GM12878 (cell line): ENCODE data around the gene ANO10. TPM values are rescaled to one million over a fixed set of nuclear protein-coding genes. Genes with fewer than 3 reads are reported as not detected.

ENCODE experiments used
- ATAC-seq: fragments of 200-7000 bp; cut with Tn5 transposase; 3 replicates; pipeline ENCODE4 v1.9.1; 2020; ENCODE audit warnings: mild to moderate bottlenecking, moderate library complexity
- BruUV-seq: library from RNA; stranded (reverse); fragments of 400-500 nt; replicated peaks from 2 replicates; lab custom pipeline; 2021; lab: Mats Ljungman, UMichigan
- CTCF ChIA-PET: fragments of 300-600 bp; sonication (Branson Sonifier 250); formaldehyde crosslinking; extraction: SDS; loops from one replicate; lab custom pipeline; 2021; ENCODE audit warnings: inconsistent platforms; lab: Yijun Ruan, JAX
- POLR2A ChIA-PET: fragments of 350-600 bp; formaldehyde crosslinking; extraction: SDS; loops from one replicate; lab custom pipeline; 2021; ENCODE audit warnings: inconsistent platforms; lab: Charles Lee
- RAD21 ChIA-PET: fragments of 300-600 bp; sonication (Branson Sonifier 250); formaldehyde crosslinking; loops from one replicate; lab custom pipeline; 2023; ENCODE audit warnings: antibody characterized with exemption; ENCODE audit not compliant: unreplicated experiment; lab: Charles Lee
- SMC1A ChIA-PET: fragments of 300-600 bp; sonication (Branson Sonifier 250); formaldehyde crosslinking; loops from one replicate; lab custom pipeline; 2023; ENCODE audit not compliant: unreplicated experiment, uncharacterized antibody; lab: Charles Lee
- DNase-seq: peaks from one replicate; pipeline ENCODE4 v3.0.0-alpha.2; 2011; ENCODE audit warnings: low read depth, low spot score
- FAIRE-seq: peaks from 3 replicates; lab custom pipeline; 2011; peaks lifted over from hg19 to GRCh38; lab: Jason Lieb, UNC
- H2AFZ ChIP-seq: 2 replicates; pipeline ENCODE4 v1.6.0; 2011; ENCODE audit warnings: low read depth, low read length, control low read depth; ENCODE audit not compliant: control insufficient read depth
- H3K27ac ChIP-seq: 2 replicates; pipeline ENCODE4 v1.5.1; 2011; ENCODE audit warnings: control low read depth; ENCODE audit not compliant: control insufficient read depth, insufficient read depth
- H3K27me3 ChIP-seq, 2 experiments: replicated peaks in 1 of 2; 2 replicates each; pipeline versions ENCODE4 v1.6.0 to v1.6.1; 2011; ENCODE audit warnings: low read length in 1 of 2; ENCODE audit not compliant: control insufficient read depth in 2 of 2, insufficient read depth in 2 of 2
- H3K36me3 ChIP-seq, 2 experiments: 2 replicates each; pipeline ENCODE4 v1.5.1; 2011; ENCODE audit warnings: low read length in 1 of 2; ENCODE audit not compliant: control insufficient read depth in 2 of 2, insufficient read depth in 2 of 2
- H3K4me1 ChIP-seq: 2 replicates; pipeline ENCODE4 v1.6.1; 2011; ENCODE audit warnings: mild to moderate bottlenecking, low read length, moderate library complexity, mixed read lengths; ENCODE audit not compliant: control insufficient read depth, insufficient read depth
- H3K4me2 ChIP-seq: 2 replicates; pipeline ENCODE4 v1.6.0; 2011; ENCODE audit warnings: control low read depth; ENCODE audit not compliant: control insufficient read depth, insufficient read depth
- H3K4me3 ChIP-seq: fragments of 200-600 bp; sonication (generic); 2 replicates; pipeline ENCODE4 v1.5.1; 2016
- H3K79me2 ChIP-seq: 2 replicates; pipeline ENCODE4 v1.6.0; 2011; ENCODE audit warnings: low read length; ENCODE audit not compliant: control insufficient read depth, insufficient read depth
- H3K9ac ChIP-seq: 2 replicates; pipeline ENCODE4 v1.8.0; 2011; ENCODE audit warnings: low read length, control low read depth, mixed read lengths; ENCODE audit not compliant: control insufficient read depth, insufficient read depth
- H3K9me3 ChIP-seq: replicated peaks from 3 replicates; pipeline ENCODE4 v1.5.1; 2011; ENCODE audit warnings: mild to moderate bottlenecking, low read length; ENCODE audit not compliant: control insufficient read depth, insufficient read depth
- H4K20me1 ChIP-seq: 2 replicates; pipeline ENCODE4 v1.6.0; 2011; ENCODE audit not compliant: control insufficient read depth, insufficient read depth
- BCLAF1 ChIP-seq: fragments of 450-650 bp; IDR thresholded peaks from 2 replicates; pipeline ENCODE4 v1.6.1; 2017; ENCODE audit warnings: antibody characterized with exemption, mild to moderate bottlenecking, moderate library complexity
- CHD1 ChIP-seq: IDR thresholded peaks from 2 replicates; pipeline ENCODE4 v1.6.1; 2012; ENCODE audit warnings: low read depth, low read length, improper control_type of control experiment
- CREB1 ChIP-seq: IDR thresholded peaks from 2 replicates; pipeline ENCODE4 v1.6.1; 2012; ENCODE audit warnings: low read depth, mild to moderate bottlenecking, inconsistent platforms
- CTCF ChIP-seq, 3 experiments: IDR thresholded peaks in 2 of 3; conservative IDR thresholded peaks in 1 of 3; 2 replicates each; pipeline ENCODE4 v1.5.1; 2011; ENCODE audit warnings: low read depth in 3 of 3, low read length in 3 of 3, mild to moderate bottlenecking in 3 of 3, control low read depth in 2 of 3, moderate library complexity in 2 of 3, inconsistent platforms in 1 of 3, mixed read lengths in 1 of 3; ENCODE audit not compliant: control insufficient read depth in 2 of 3, insufficient read depth in 1 of 3; ENCODE audit errors: extremely low read depth in 1 of 3
- EZH2 ChIP-seq: IDR thresholded peaks from 2 replicates; pipeline ENCODE4 v1.6.1; 2012; ENCODE audit warnings: low read depth, mild to moderate bottlenecking, control low read depth, inconsistent platforms, low read length, borderline replicate concordance; ENCODE audit not compliant: control insufficient read depth
- GABPA ChIP-seq: IDR thresholded peaks from 2 replicates; pipeline ENCODE4 v1.6.1; 2014; ENCODE audit warnings: antibody characterized with exemption, low read depth, mild to moderate bottlenecking, inconsistent platforms
- MTA3 ChIP-seq: IDR thresholded peaks from 2 replicates; pipeline ENCODE4 v1.6.1; 2012; ENCODE audit warnings: low read length, inconsistent platforms, borderline replicate concordance
- NBN ChIP-seq: fragments of 450-650 bp; IDR thresholded peaks from 2 replicates; pipeline ENCODE4 v1.6.1; 2016
- RAD21 ChIP-seq: IDR thresholded peaks from 2 replicates; pipeline ENCODE4 v1.6.1; 2011; ENCODE audit warnings: mild to moderate bottlenecking, low read depth, low read length, moderate library complexity; ENCODE audit not compliant: insufficient read depth
- SMC3 ChIP-seq: IDR thresholded peaks from 2 replicates; pipeline ENCODE4 v1.6.1; 2011; ENCODE audit warnings: low read length, improper control_type of control experiment, borderline replicate concordance
- YY1 ChIP-seq: IDR thresholded peaks from 2 replicates; pipeline ENCODE4 v1.6.1; 2011; ENCODE audit warnings: low read depth, mild to moderate bottlenecking, low read length
- WGBS: methylation state at CpG from one replicate; pipeline ENCODE4 v1.1.6; 2016; ENCODE audit warnings: low lambda C conversion rate; ENCODE audit not compliant: insufficient replicate concordance, insufficient coverage; ENCODE audit errors: missing lambda C conversion rate; 5-methylcytosine and 5-hydroxymethylcytosine counted together
- in situ Hi-C: fragments of 300-500 bp; cut with MboI; formaldehyde crosslinking; loops from 9 replicates; pipeline ENCODE4 v1.14.3; 2018; ENCODE audit warnings: mixed read lengths
- intact Hi-C: fragments of 100-400 bp; cut with micrococcal nuclease; formaldehyde crosslinking; loops from one replicate; pipeline ENCODE4 v1.14.2; 2022; ENCODE audit not compliant: unreplicated experiment
- polyA plus RNA-seq, 11 experiments: library from polyadenylated mRNA; depleted of rRNA in 4 of 11; unstranded in 6 of 11; stranded (reverse) in 5 of 11; fragments of >200 nt; fragmentation: Nextera tagmentation in 4 of 11; fragmentation: Illumina TruSeq in 1 of 11; extraction: Ambion mirVana in 4 of 11; extraction: Trizol in 1 of 11; gene quantifications; 1 replicate in 1 of 11; 2 replicates in 10 of 11; pipeline versions ENCODE4 v1.2.1 to v1.2.3, GENCODE V29; 2011 to 2016; ENCODE audit warnings: inconsistent platforms in 2 of 11, missing spikeins in 2 of 11, low read depth in 1 of 11
- total RNA-seq, 4 experiments: library from RNA; depleted of rRNA in 3 of 4; stranded (reverse); fragments of >200 nt in 3 of 4; fragmentation: Illumina TruSeq in 1 of 4; extraction: Trizol in 1 of 4; gene quantifications; 2 replicates each; pipeline versions ENCODE4 v1.2.1 to v1.2.3, GENCODE V29; 2013 to 2021

ANO10 gene
- total and polyA plus RNA-seq, 10 of the 15 experiments (the other 5 are each of a cell fraction or from before 2014, with no cell fraction given), result 0.29 to 21.9 (median 1.6) TPM

GRCh38 chr3:43378066-43378935 lies 243.5 kb downstream of the ANO10 start:
- ChIA-PET RAD21 (interaction anchor here (1.0 to 2.2 kb wide), 5 partner anchors 81 to 217 kb away, joined by 5 to 31 read pairs (median 6); no protein-coding TSS in a partner anchor), SMC1A (interaction anchor here (0.6 to 6.3 kb wide), 8 partner anchors 11 to 836 kb away, joined by 3 to 79 read pairs (median 4); no protein-coding TSS in a partner anchor), POLR2A (no interaction called here), CTCF (interaction anchor here (0.6 to 4.2 kb wide), 23 partner anchors 11 to 417 kb away, joined by 3 to 84 read pairs (median 4); partner anchors contain the start of gene SNRK)
- no peak overlapping the region for H3K27ac ChIP-seq
- H3K9ac ChIP-seq, result no peak overlapping the region
- no TSS peak for BruUV-seq
- no peak for TF ChIP-seq NBN
- no peak for TF ChIP-seq BCLAF1
- TF ChIP-seq MTA3, result no peak
- no peak for TF ChIP-seq GABPA
- TF ChIP-seq EZH2, result no peak
- no peak for TF ChIP-seq CHD1
- TF ChIP-seq SMC3, result peak; percentile 93
- TF ChIP-seq RAD21, result peak; percentile 86
- TF ChIP-seq YY1, result peak; percentile 59; the same call in 1 of the 2 replicates
- TF ChIP-seq CTCF (IDR thresholded peaks at IDR 0.05 in 2 of 3, conservative IDR thresholded peaks at IDR 0.05 in 1 of 3; ENCODE audit: control insufficient read depth in 2 of 3, extremely low read depth in 1 of 3, insufficient read depth in 1 of 3, low read depth in 3 of 3, low read length in 3 of 3), result peak; percentile 81 to 85 (median 81)
- TF ChIP-seq CREB1, result no peak
- 89% methylated on average over 2 of the region's 2 CpGs for WGBS
- ATAC-seq (peak; percentile 97), DNase-seq (peak; percentile 4), FAIRE-seq (peak; percentile 96)
- H3K4me3 ChIP-seq, result no peak overlapping the region
- intact Hi-C loops, result loop anchor here (1.0 to 10.0 kb wide), 3 partner anchors 154 to 418 kb away; no protein-coding TSS in a partner anchor
- no peaks in the 10 kb centered on the region for H3K27me3 ChIP-seq
- H3K36me3 ChIP-seq, result no peaks in the 10 kb centered on the region
- no peak overlapping the region for H2AFZ ChIP-seq
- no peaks in the 10 kb centered on the region for H3K9me3 ChIP-seq
- H3K4me2 ChIP-seq, result no peak overlapping the region
- H3K79me2 ChIP-seq, result no peaks in the 10 kb centered on the region
- in situ Hi-C loops, result loop anchor here (5.0 to 10.0 kb wide), 2 partner anchors 216 to 414 kb away; no protein-coding TSS in a partner anchor
- no peaks in the 10 kb centered on the region for H3K4me1 ChIP-seq
- no peaks in the 10 kb centered on the region; the same call in 1 of the 2 replicates for H4K20me1 ChIP-seq
